ENCODE measurements around the gene ATP6V0B. TPM values are rescaled to one million over a fixed set of nuclear protein-coding genes. Genes with fewer than 3 reads are reported as not detected.

ATP6V0B gene
- total RNA-seq, 4 donors from 2014 or later: 29.2 to 203 (median 97.9) TPM

DNA sequence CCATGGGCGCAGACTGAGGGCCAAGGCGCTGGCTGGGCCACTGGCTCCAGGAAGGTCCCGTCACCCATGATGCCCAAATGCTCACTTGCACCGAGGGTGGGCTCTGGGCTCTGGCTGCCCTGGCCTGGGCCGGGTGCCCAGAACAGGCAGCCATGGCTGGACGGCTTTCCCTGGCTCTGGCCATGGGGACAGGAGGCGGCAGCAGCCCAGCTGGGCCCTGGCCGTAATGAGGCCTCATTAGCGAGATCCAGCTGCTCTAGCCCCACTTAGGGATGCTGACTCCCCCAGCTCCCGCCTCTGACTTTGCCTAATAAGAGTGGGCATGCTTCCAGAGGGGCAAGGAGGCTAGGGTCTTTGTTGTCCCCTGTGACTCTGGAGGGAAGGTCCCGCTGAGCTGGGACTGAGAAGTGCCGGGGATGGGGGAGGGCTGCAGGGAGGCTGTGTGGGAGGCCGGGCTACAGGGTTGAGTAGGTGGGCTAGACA, 44.7 kb downstream of the ATP6V0B start:
- Histone ChIP-seq H3K4me1 (peaks cover 2 to 11% (median 9%) of the 10 kb centered on the region in 4 donors), H3K36me3 (no peaks in the 10 kb centered on the region), H3K27ac (no peak overlapping the region), H3K27me3 (no peaks in the 10 kb centered on the region), H3K4me3 (no peak overlapping the region), H3K9me3 (no peaks in the 10 kb centered on the region)
- in situ Hi-C loops (cut with MboI; ENCODE audit: low pct_ligation_motif_present in 1 of 4, low pct_unique_long_range_greater_than_20kb in 1 of 4, low sequenced_read_pairs in 3 of 4): no loop called here
- no peak for TF ChIP-seq POLR2A (IDR thresholded peaks at IDR 0.05)
- no peak for TF ChIP-seq EP300 (IDR thresholded peaks at IDR 0.05; ENCODE audit: low read depth)
- no peak for TF ChIP-seq POLR2AphosphoS5 (IDR thresholded peaks at IDR 0.05)
- TF ChIP-seq, protein P1, sequence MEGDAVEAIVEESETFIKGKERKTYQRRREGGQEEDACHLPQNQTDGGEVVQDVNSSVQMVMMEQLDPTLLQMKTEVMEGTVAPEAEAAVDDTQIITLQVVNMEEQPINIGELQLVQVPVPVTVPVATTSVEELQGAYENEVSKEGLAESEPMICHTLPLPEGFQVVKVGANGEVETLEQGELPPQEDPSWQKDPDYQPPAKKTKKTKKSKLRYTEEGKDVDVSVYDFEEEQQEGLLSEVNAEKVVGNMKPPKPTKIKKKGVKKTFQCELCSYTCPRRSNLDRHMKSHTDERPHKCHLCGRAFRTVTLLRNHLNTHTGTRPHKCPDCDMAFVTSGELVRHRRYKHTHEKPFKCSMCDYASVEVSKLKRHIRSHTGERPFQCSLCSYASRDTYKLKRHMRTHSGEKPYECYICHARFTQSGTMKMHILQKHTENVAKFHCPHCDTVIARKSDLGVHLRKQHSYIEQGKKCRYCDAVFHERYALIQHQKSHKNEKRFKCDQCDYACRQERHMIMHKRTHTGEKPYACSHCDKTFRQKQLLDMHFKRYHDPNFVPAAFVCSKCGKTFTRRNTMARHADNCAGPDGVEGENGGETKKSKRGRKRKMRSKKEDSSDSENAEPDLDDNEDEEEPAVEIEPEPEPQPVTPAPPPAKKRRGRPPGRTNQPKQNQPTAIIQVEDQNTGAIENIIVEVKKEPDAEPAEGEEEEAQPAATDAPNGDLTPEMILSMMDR (IDR thresholded peaks at IDR 0.05): no peak
- intact Hi-C loops (cut with DNase I; ENCODE audit: low total_unique reads): no loop called here
- WGBS, 2 donors (ENCODE audit: low coverage in 1 of 2): 89% methylated on average over 8 of the region's 13 CpGs; no CpG with 5 or more reads in 1 of the 2 donors
- no peak for DNase-seq

DNA sequence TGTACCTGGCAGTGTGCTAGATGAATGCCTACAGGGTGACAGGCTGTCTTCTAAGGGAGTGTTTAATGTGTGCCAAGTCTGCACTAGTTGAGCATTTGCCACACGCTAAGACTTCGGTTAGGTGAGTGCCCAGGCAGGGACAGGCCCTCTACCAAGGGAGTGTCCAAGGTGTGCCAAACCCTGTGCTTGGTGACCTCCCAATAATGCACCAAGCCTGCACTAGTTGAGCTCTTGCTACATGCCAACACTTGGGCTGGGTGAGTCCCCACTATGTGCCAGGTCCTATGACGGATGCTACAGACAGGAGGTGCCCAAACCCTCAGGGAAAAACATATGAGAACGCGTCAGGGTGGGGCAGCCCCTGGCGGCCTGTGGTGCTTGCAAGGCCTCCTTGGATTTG, 45.7 kb downstream of the ATP6V0B start:
- DNase-seq: no peak
- TF ChIP-seq POLR2A (IDR thresholded peaks at IDR 0.05) (no peak), EP300 (IDR thresholded peaks at IDR 0.05; ENCODE audit: low read depth) (no peak), POLR2AphosphoS5 (IDR thresholded peaks at IDR 0.05) (no peak)
- TF ChIP-seq, protein P1 (IDR thresholded peaks at IDR 0.05): no peak
- intact Hi-C loops (cut with DNase I; ENCODE audit: low total_unique reads) (no loop called here), in situ Hi-C loops (cut with MboI; ENCODE audit: low pct_ligation_motif_present in 1 of 4, low pct_unique_long_range_greater_than_20kb in 1 of 4, low sequenced_read_pairs in 3 of 4) (no loop called here)
- Histone ChIP-seq H3K4me1 (peaks cover 0 to 7% (median 5%) of the 10 kb centered on the region in 4 donors), H3K9me3 (no peaks in the 10 kb centered on the region), H3K27me3 (no peaks in the 10 kb centered on the region), H3K27ac (no peak overlapping the region), H3K36me3 (no peaks in the 10 kb centered on the region), H3K4me3 (no peak overlapping the region)
- 94% methylated on average over 6 of the region's 6 CpGs; no CpG with 5 or more reads in 1 of the 2 donors for WGBS, 2 donors (ENCODE audit: low coverage in 1 of 2)

DNA sequence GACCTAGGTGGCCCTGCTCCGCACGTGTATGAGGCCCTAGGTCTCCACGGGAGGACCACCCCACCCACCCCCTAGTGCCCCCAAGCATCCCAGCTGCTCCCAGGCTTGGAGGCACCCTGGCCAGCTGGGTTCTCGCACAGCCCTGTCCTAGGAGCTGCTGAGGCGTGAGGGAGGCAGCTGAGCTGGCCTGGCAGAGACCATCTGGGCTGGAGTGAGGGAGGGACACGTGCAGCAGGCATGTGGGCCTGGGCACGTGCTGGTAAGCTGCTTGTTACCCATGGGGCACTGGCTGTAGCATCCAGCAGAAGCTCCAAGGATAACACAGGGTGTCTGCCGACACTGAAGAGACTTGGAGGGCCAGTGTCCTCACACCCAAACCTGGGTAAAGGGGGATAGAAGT, 46.4 kb downstream of the ATP6V0B start:
- intact Hi-C loops (cut with DNase I; ENCODE audit: low total_unique reads) (no loop called here), in situ Hi-C loops (cut with MboI; ENCODE audit: low pct_ligation_motif_present in 1 of 4, low pct_unique_long_range_greater_than_20kb in 1 of 4, low sequenced_read_pairs in 3 of 4) (no loop called here)
- TF ChIP-seq, protein P1 (IDR thresholded peaks at IDR 0.05): no peak
- H3K27ac ChIP-seq: no peak overlapping the region
- no peaks in the 10 kb centered on the region for H3K27me3 ChIP-seq
- peaks cover 3 to 14% (median 10%) of the 10 kb centered on the region in 4 donors for H3K4me1 ChIP-seq
- H3K4me3 ChIP-seq: no peak overlapping the region
- no peak for DNase-seq
- no peaks in the 10 kb centered on the region for H3K9me3 ChIP-seq
- 92% methylated on average over 7 of the region's 8 CpGs; no CpG with 5 or more reads in 1 of the 2 donors for WGBS, 2 donors (ENCODE audit: low coverage in 1 of 2)
- no peaks in the 10 kb centered on the region for H3K36me3 ChIP-seq

DNA sequence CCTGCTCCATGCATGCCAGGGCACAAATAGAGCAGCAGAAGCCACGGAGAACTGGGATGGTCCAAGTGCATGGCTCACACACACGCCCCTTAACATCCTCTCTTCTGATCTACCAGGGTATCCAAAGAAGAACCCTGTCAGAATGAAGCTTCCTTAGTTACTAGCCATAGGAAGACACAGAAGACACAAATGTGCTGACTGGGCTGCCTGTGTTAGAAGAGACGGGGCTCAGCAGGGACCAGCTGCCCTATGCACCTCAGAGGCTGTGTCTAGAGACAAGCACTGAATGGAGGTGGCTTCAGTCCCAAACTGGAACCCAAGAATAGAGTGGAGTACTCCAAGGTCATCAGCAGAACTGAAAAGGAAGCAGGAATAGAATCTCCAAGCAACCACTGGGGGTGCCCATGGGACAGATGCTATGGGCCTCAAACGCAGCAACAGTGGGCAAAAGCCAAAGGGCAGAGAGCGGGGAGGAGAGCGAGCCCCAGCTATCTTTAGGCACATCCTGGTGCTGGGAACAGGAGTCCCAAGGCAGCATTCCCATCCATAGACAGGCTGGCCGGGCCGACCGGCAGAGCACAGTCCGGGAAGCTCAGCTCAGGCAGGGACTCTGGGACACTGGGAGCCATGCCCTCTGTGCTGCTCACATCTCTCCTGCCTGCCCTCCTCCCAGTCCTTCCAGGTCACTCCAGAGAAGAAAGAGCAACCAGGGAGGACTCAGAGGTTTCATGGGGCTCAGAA, 47.0 kb downstream of the ATP6V0B start:
- H3K9me3 ChIP-seq: no peaks in the 10 kb centered on the region
- no peak overlapping the region for H3K27ac ChIP-seq
- 88% methylated on average over 10 of the region's 10 CpGs; no CpG with 5 or more reads in 1 of the 2 donors for WGBS, 2 donors (ENCODE audit: low coverage in 1 of 2)
- no peak for TF ChIP-seq POLR2AphosphoS5 (IDR thresholded peaks at IDR 0.05)
- TF ChIP-seq, protein P1 (IDR thresholded peaks at IDR 0.05): no peak
- no peak for TF ChIP-seq EP300 (IDR thresholded peaks at IDR 0.05; ENCODE audit: low read depth)
- TF ChIP-seq POLR2A (IDR thresholded peaks at IDR 0.05): no peak
- no peaks in the 10 kb centered on the region for H3K36me3 ChIP-seq
- intact Hi-C loops (cut with DNase I; ENCODE audit: low total_unique reads): no loop called here
- H3K4me1 ChIP-seq: peaks cover 6 to 20% (median 12%) of the 10 kb centered on the region in 4 donors
- no peaks in the 10 kb centered on the region for H3K27me3 ChIP-seq
- H3K4me3 ChIP-seq: no peak overlapping the region
- DNase-seq: no peak
- in situ Hi-C loops (cut with MboI; ENCODE audit: low pct_ligation_motif_present in 1 of 4, low pct_unique_long_range_greater_than_20kb in 1 of 4, low sequenced_read_pairs in 3 of 4): no loop called here
